SK-N-MC (cell line): Measurements from ENCODE around the gene PGLYRP4.
A peak's percentile ranks its signal among the peaks of the same experiment; 100 is the strongest.

Source experiments
- DNase-seq: peaks from one replicate; pipeline ENCODE4 v3.0.0-alpha.2; 2011; ENCODE audit warnings: low read depth, low spot score
- H3K27ac ChIP-seq: fragments of 200-600 bp; sonication (generic); 2 replicates; pipeline ENCODE4 v1.5.1; 2016; ENCODE audit warnings: mixed run types
- H3K36me3 ChIP-seq: fragments of 200-600 bp; sonication (generic); 2 replicates; pipeline ENCODE4 v1.6.1; 2017; ENCODE audit warnings: antibody characterized with exemption, low read length, mixed read lengths; ENCODE audit not compliant: insufficient read depth
- H3K4me3 ChIP-seq: fragments of 200-600 bp; sonication (generic); 2 replicates; pipeline ENCODE4 v1.5.1; 2016
- H3K9ac ChIP-seq: fragments of 200-600 bp; sonication (generic); 2 replicates; pipeline ENCODE4 v1.8.0; 2017; ENCODE audit warnings: mixed run types, mixed read lengths; ENCODE audit not compliant: insufficient read length
- H3K9me3 ChIP-seq: fragments of 200-600 bp; sonication (generic); 2 replicates; pipeline ENCODE4 v1.6.1; 2017; ENCODE audit warnings: low read depth, mild to moderate bottlenecking, antibody characterized with exemption, low read length, moderate library complexity, mixed read lengths
- EZH2 ChIP-seq: fragments of 200-600 bp; sonication (generic); IDR thresholded peaks from one replicate; pipeline ENCODE4 v1.6.1; 2017; ENCODE audit warnings: antibody characterized with exemption
- FOXP2 ChIP-seq: optimal IDR thresholded peaks from 2 replicates; pipeline ENCODE3; 2011; ENCODE audit warnings: mild to moderate bottlenecking, moderate library complexity; ENCODE audit not compliant: insufficient read depth; ENCODE audit errors: extremely low read length, control extremely low read depth
- POLR2AphosphoS5 ChIP-seq: IDR thresholded peaks from 2 replicates; pipeline ENCODE4 v1.6.1; 2012; ENCODE audit warnings: mild to moderate bottlenecking, low read depth, low read length, borderline replicate concordance

Gene PGLYRP4

DNA sequence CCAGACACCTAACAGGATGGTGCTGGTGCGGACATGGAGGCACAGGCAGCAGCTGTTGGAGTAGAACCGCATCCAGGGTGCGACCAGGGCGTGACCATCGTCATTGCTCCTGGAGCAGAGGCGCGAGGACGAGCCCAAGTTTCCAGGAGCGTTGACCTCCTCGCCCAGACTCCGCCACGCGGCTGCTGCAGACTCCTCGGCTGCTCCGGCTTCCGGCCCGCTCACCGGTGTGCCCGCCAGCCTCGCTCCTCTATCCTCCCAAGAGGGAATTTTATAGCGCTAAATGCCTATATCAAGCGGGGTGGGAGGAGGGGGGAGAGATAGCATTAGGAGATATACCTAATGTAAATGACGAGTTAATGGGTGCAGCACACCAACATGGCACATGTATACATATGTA, 32.1 kb upstream of the PGLYRP4 start:
- DNase-seq = no peak
- no peak for TF ChIP-seq POLR2AphosphoS5
- TF ChIP-seq FOXP2 = no peak
- no peak for TF ChIP-seq EZH2
- H3K9ac ChIP-seq = no peak overlapping the region
- no peaks in the 10 kb centered on the region for H3K36me3 ChIP-seq
- H3K27ac ChIP-seq = no peak overlapping the region
- no peak overlapping the region for H3K4me3 ChIP-seq
- no peaks in the 10 kb centered on the region for H3K9me3 ChIP-seq

DNA sequence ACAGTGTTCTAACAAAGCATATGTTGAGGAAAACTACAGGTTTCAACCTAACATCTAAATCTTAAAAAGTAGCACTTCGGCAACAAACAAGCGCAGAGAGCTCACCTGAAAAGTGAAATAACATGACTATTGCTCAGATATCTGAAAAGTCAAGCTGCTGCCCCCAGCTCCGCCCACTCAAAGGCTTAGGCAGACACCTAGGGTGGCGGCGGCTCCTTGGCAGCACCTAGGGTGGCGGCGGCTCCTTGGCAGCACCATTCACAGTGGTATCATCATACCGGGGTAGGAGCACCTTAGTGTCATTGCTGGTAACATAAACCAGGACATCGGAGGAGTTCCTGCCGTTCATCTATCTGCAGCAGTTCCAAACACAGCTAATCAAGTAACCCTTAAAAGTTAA, 30.9 kb upstream of the PGLYRP4 start:
- Histone ChIP-seq H3K27ac (no peak overlapping the region), H3K9ac (no peak overlapping the region), H3K36me3 (no peaks in the 10 kb centered on the region), H3K4me3 (no peak overlapping the region), H3K9me3 (no peaks in the 10 kb centered on the region)
- TF ChIP-seq FOXP2 (no peak), POLR2AphosphoS5 (no peak), EZH2 (no peak)
- no peak for DNase-seq

DNA sequence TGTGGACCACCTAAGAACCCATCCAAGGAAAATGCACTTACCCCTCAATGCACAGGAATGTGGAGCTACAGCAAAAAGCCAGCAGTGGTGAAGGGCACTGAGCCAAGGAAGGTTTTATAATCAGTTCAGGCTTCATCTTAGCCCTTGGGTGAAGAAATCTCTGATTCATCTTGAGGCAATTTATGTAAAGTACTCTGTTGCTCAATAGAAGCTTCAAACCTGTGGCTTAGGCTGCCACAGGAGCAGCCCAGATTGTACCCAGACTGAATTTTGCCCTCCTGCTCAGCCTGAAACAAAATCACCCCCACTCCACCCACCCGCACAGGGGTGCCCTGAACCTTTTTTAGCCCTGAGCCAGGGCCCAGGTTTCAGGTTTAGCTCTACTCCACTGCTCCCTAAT, 26.9 kb upstream of the PGLYRP4 start, which contains the start of gene S100A12:
TSS of gene S100A12 (minus strand) at position 111 of the 400 bp plus-strand sequence. CDS start 1,029 bp downstream, outside the sequence.
- Histone ChIP-seq H3K9ac (no peak within 1 kb of the TSS), H3K9me3 (no peaks in the 10 kb centered on the region), H3K36me3 (no peaks in the 10 kb centered on the region), H3K4me3 (no peak within 1 kb of the TSS), H3K27ac (no peak within 1 kb of the TSS)
- no peak for TF ChIP-seq POLR2AphosphoS5
- TF ChIP-seq FOXP2 = no peak
- TF ChIP-seq EZH2 = no peak
- DNase-seq = peak; percentile 14

DNA sequence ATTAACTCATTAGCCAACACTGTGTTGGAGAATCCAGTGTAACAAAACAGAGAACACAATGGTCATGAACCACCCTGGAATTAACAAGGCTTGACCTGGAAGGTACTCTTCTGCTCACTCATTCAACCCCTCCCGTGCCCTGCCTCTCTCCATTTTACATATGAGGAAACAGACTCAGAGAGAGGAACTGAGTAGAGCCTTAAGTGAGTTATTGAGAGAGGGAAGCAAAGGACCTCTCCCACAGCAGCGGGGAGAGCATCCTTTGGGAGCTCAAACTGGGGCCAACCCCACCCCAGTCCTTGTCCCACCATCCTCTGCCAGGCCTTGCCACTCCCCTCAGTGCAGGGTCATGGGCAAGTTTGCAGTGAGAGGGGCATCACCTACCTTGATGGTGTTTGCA, 25.4 kb upstream of the PGLYRP4 start:
- no peak overlapping the region for H3K27ac ChIP-seq
- H3K4me3 ChIP-seq = no peak overlapping the region
- H3K9ac ChIP-seq = no peak overlapping the region
- TF ChIP-seq POLR2AphosphoS5 (no peak), FOXP2 (no peak), EZH2 (no peak)
- H3K9me3 ChIP-seq = no peaks in the 10 kb centered on the region
- H3K36me3 ChIP-seq = no peaks in the 10 kb centered on the region
- DNase-seq = no peak

DNA sequence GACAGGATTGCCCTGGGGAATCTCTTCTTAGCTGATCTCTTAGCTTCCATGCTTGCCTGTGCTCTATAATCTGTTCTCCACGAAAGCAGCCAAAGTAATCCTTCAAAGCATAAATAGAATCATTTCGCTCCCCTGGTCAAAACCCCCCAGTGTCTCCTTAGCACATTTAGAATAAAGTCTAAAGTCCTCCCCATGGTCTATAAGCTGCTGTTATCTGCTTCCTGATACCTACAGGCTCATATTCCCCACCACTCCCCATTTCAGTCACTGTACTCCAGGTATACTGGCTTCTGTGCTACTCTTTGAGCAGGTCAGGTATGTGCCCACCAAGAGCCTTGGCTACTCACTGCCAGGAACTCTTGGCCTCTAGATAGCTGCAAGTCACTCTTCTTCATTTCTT, 23.9 kb upstream of the PGLYRP4 start:
- no peak overlapping the region for H3K4me3 ChIP-seq
- no peaks in the 10 kb centered on the region for H3K9me3 ChIP-seq
- no peaks in the 10 kb centered on the region for H3K36me3 ChIP-seq
- no peak for DNase-seq
- TF ChIP-seq FOXP2 = no peak
- TF ChIP-seq EZH2 = no peak
- TF ChIP-seq POLR2AphosphoS5 = no peak
- H3K27ac ChIP-seq = no peak overlapping the region
- no peak overlapping the region for H3K9ac ChIP-seq

DNA sequence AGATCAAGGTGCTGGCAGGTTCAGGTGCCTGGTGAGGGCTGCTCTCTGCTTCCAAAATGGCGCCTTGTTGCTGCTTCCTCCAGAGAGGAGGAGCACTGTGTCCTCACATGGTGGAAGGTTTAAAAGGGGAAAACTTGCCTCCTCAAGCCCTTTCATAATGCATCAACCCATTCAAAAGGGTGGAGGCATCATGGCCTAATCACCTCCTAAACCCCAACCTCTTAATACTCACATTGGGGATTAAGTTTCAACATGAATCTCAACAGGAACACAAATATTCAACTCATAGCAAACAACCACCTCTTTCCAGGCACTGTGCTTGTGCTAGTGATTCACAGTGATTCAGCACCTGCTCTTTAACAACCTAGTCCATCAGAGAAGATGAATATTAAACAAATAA, 22.6 kb upstream of the PGLYRP4 start:
- TF ChIP-seq EZH2 (no peak), FOXP2 (no peak), POLR2AphosphoS5 (no peak)
- DNase-seq = no peak
- no peak overlapping the region for H3K9ac ChIP-seq
- no peak overlapping the region for H3K4me3 ChIP-seq
- no peaks in the 10 kb centered on the region for H3K9me3 ChIP-seq
- no peaks in the 10 kb centered on the region for H3K36me3 ChIP-seq
- no peak overlapping the region for H3K27ac ChIP-seq

DNA sequence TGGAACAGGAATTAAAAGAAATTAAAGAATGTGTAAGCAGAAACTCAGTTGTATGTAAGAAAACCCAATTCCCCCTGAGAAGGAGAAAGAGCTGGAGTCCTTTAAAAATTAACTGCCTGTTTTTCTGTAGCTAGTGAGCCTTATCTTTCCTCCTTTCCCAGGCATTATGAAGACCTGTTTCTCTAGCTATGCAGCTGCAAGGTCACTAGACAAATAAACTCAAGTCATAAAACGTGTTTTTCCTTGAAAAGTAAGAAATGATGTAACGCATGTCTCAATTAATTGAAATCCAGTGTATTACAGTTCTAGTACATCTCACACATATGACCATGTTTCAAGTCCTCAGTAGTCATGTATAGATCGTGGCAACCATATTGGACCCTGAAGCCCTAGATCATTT, 21.5 kb upstream of the PGLYRP4 start:
- Histone ChIP-seq H3K9ac (no peak overlapping the region), H3K27ac (no peak overlapping the region), H3K9me3 (no peaks in the 10 kb centered on the region), H3K36me3 (no peaks in the 10 kb centered on the region), H3K4me3 (no peak overlapping the region)
- TF ChIP-seq FOXP2 = no peak
- no peak for TF ChIP-seq POLR2AphosphoS5
- TF ChIP-seq EZH2 = no peak
- no peak for DNase-seq

DNA sequence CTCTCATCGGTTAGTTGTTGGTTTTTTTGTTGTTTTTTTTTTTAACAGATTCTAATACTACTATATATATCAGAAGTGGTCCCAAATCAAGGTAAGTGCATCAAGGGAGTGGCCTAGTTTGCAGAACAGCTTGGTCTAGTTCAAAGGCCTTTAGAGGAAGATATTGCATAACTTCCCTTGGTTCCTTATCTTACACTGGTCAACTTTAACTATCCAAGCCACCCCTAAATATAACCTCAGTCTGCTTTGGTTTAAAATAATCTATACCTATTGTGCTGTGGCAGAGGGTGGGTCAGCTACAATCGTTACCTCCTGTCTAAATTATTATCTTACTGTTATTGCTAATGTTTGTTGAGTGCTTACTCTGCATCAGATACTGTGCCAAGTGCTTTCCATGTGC, 19.9 kb upstream of the PGLYRP4 start:
- no peak overlapping the region for H3K9ac ChIP-seq
- no peak for DNase-seq
- no peak for TF ChIP-seq EZH2
- no peak for TF ChIP-seq POLR2AphosphoS5
- TF ChIP-seq FOXP2 = no peak
- H3K27ac ChIP-seq = no peak overlapping the region
- no peaks in the 10 kb centered on the region for H3K9me3 ChIP-seq
- no peak overlapping the region for H3K4me3 ChIP-seq
- no peaks in the 10 kb centered on the region for H3K36me3 ChIP-seq

DNA sequence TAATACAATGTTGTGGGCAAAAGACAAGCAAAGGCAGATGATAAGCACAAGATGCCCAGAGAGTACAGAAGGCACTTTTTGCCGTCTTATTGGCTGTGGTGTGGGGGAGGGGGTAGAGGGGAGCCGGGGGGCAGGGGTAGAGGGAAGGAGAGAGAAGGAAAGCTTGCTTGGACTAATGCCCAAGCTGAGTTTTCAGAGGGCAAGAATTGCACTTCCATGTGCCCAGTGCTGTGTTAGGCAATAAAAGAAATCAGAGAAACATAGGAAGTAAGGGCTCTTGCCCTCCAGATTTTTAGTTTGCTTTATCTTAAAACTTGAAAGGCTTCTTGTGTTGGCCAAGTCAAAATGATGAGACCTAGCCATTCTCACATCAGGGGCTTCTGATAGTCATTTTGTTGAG, 18.4 kb upstream of the PGLYRP4 start:
- Histone ChIP-seq H3K9ac (no peak overlapping the region), H3K9me3 (no peaks in the 10 kb centered on the region)
- DNase-seq = no peak

DNA sequence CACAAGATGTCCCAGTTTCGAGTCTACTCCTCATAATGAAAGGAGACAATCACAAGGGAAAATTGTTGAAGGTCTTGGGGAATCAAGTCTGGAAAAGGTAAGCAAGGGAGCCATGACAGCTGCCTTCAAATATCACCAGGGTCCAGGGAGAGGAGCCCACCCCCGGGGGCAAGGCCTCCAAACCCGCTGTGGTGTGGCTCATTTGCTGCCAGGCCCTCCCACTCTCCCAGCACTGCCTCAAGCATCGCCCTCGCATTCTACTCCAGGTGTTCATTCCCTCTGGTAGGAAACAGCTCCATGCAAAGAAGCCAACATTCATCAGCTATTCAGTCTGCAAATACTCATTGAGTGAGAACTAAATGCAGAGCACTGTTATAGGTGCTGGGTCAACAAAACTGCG, 17.6 kb upstream of the PGLYRP4 start:
- Histone ChIP-seq H3K27ac (no peak overlapping the region), H3K9ac (no peak overlapping the region), H3K9me3 (no peaks in the 10 kb centered on the region), H3K36me3 (no peaks in the 10 kb centered on the region), H3K4me3 (no peak overlapping the region)
- TF ChIP-seq EZH2 (no peak), FOXP2 (no peak), POLR2AphosphoS5 (no peak)
- no peak for DNase-seq

More for the DNA sequence above, 18.4 kb upstream of the PGLYRP4 start:
- Histone ChIP-seq H3K36me3 (no peaks in the 10 kb centered on the region), H3K4me3 (no peak overlapping the region), H3K27ac (no peak overlapping the region)
- TF ChIP-seq POLR2AphosphoS5 = no peak
- TF ChIP-seq EZH2 = no peak
- TF ChIP-seq FOXP2 = no peak
